HL-60 (cell line): Measurements from ENCODE around the gene MAP7.

ENCODE experiments used
- DNase-seq, 2 experiments: peaks; one replicate each; pipeline ENCODE4 v3.0.0-alpha.2; 2010 to 2020; ENCODE audit warnings: low read depth in 1 of 2, low spot score in 1 of 2
- H3K27ac ChIP-seq: fragments of 250-450 bp; sonication (Bioruptor Pico); replicated peaks from 2 replicates; pipeline ENCODE4 v1.5.1; 2020; ENCODE audit warnings: mild to moderate bottlenecking, moderate library complexity
- H3K27me3 ChIP-seq: fragments of 250-450 bp; sonication (Bioruptor Pico); 2 replicates; pipeline ENCODE4 v1.5.1; 2021; ENCODE audit warnings: mild to moderate bottlenecking, moderate library complexity; ENCODE audit not compliant: insufficient read depth, poor library complexity, severe bottlenecking
- H3K4me3 ChIP-seq: replicated peaks from 2 replicates; pipeline ENCODE4 v1.5.1; 2011; ENCODE audit warnings: mild to moderate bottlenecking, control low read depth, low read length; ENCODE audit not compliant: insufficient read depth
- GABPA ChIP-seq: IDR thresholded peaks from 2 replicates; pipeline ENCODE4 v1.6.1; 2012; ENCODE audit warnings: low read depth
- POLR2AphosphoS5 ChIP-seq: IDR thresholded peaks from 2 replicates; pipeline ENCODE4 v1.6.1; 2012; ENCODE audit warnings: low read depth
- SPI1 ChIP-seq: IDR thresholded peaks from 2 replicates; pipeline ENCODE4 v1.6.1; 2012; ENCODE audit warnings: low read depth, mild to moderate bottlenecking, borderline replicate concordance
- TF ChIP-seq, protein P1 (sequence below): IDR thresholded peaks from 2 replicates; pipeline ENCODE4 v1.6.1; 2012; ENCODE audit warnings: low read depth; ENCODE audit not compliant: insufficient replicate concordance
- TF ChIP-seq, protein P2 (sequence below): IDR thresholded peaks from one replicate; pipeline ENCODE4 v1.5.1; 2011; ENCODE audit warnings: low read length, control low read depth, inconsistent platforms; ENCODE audit not compliant: insufficient read depth

The MAP7 gene

GRCh38 chr6:136571065-136571464 is 20.8 kb upstream of the MAP7 start:
- no peak for DNase-seq
- Histone ChIP-seq H3K27me3 (no peaks in the 10 kb centered on the region), H3K4me3 (no peak overlapping the region), H3K27ac (no peak overlapping the region)
- TF ChIP-seq, protein P1, sequence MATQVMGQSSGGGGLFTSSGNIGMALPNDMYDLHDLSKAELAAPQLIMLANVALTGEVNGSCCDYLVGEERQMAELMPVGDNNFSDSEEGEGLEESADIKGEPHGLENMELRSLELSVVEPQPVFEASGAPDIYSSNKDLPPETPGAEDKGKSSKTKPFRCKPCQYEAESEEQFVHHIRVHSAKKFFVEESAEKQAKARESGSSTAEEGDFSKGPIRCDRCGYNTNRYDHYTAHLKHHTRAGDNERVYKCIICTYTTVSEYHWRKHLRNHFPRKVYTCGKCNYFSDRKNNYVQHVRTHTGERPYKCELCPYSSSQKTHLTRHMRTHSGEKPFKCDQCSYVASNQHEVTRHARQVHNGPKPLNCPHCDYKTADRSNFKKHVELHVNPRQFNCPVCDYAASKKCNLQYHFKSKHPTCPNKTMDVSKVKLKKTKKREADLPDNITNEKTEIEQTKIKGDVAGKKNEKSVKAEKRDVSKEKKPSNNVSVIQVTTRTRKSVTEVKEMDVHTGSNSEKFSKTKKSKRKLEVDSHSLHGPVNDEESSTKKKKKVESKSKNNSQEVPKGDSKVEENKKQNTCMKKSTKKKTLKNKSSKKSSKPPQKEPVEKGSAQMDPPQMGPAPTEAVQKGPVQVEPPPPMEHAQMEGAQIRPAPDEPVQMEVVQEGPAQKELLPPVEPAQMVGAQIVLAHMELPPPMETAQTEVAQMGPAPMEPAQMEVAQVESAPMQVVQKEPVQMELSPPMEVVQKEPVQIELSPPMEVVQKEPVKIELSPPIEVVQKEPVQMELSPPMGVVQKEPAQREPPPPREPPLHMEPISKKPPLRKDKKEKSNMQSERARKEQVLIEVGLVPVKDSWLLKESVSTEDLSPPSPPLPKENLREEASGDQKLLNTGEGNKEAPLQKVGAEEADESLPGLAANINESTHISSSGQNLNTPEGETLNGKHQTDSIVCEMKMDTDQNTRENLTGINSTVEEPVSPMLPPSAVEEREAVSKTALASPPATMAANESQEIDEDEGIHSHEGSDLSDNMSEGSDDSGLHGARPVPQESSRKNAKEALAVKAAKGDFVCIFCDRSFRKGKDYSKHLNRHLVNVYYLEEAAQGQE, result no peak
- TF ChIP-seq SPI1, result no peak
- TF ChIP-seq POLR2AphosphoS5, result no peak
- TF ChIP-seq, protein P2, sequence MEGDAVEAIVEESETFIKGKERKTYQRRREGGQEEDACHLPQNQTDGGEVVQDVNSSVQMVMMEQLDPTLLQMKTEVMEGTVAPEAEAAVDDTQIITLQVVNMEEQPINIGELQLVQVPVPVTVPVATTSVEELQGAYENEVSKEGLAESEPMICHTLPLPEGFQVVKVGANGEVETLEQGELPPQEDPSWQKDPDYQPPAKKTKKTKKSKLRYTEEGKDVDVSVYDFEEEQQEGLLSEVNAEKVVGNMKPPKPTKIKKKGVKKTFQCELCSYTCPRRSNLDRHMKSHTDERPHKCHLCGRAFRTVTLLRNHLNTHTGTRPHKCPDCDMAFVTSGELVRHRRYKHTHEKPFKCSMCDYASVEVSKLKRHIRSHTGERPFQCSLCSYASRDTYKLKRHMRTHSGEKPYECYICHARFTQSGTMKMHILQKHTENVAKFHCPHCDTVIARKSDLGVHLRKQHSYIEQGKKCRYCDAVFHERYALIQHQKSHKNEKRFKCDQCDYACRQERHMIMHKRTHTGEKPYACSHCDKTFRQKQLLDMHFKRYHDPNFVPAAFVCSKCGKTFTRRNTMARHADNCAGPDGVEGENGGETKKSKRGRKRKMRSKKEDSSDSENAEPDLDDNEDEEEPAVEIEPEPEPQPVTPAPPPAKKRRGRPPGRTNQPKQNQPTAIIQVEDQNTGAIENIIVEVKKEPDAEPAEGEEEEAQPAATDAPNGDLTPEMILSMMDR, result no peak
- TF ChIP-seq GABPA, result no peak

DNA sequence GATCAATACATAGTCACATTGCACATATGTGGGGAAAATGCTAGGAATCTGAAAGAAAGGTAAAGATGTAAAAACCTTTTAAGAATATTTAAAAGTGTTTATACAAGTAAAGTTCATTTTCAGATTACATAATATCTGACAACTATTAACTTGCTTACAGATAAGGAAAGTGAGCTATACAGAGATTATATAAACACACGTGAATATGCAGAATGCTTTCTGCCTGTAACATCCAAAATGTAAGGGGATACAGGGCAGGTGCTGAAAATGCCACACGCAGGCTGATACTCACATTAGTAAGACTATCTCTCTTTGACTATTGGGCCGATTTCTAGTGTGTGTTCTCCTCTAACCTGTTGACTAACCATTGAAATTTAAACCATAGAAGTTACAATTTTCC is 17.9 kb upstream of the MAP7 start:
- no peak overlapping the region for H3K4me3 ChIP-seq
- H3K27me3 ChIP-seq, result no peaks in the 10 kb centered on the region
- no peak for DNase-seq
- no peak overlapping the region for H3K27ac ChIP-seq
- TF ChIP-seq GABPA (no peak), SPI1 (no peak), POLR2AphosphoS5 (no peak)
- TF ChIP-seq, protein P2, result no peak
- TF ChIP-seq, protein P1, result no peak

DNA sequence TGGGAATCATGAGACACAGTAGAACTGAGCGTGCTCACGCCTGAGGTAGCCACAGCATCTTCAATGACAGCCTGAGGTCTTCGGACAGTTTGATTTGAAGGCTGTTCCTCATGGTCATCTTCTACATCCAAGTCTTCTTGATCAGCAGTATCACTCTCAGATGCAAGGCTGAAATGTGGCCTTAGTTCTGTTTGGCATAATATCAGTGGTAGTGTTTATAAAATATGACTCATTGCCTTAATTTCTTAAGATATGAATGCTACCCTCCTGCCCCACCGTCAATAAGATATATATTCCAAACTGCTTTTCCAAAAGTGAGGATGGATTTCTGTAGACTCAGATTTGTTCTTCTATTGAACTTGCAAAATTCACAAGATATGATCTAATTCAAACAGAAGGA is 17.5 kb upstream of the MAP7 start:
- no peak for DNase-seq
- Histone ChIP-seq H3K27ac (no peak overlapping the region), H3K4me3 (no peak overlapping the region), H3K27me3 (no peaks in the 10 kb centered on the region)
- TF ChIP-seq GABPA, result no peak
- TF ChIP-seq, protein P2, result no peak

DNA sequence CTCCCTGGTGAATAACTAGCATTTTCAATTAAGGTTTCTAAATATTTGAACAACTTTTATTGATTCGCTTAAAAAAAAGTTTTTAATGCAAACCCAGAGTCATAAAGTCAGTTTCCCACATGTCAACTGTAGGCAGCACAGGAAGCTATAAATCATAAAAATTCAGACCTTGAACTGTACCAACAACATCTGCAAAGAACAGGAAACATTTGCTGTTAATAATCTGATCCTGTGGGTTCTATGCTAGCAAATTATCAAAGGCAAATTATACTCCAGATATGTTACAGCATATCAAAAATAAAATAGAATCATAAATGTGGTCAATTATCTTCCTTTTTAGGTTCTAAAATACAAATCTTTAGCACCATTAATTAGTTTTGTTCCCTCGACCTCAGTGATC is 16.6 kb upstream of the MAP7 start:
- no peak for TF ChIP-seq GABPA
- no peak for TF ChIP-seq SPI1
- TF ChIP-seq, protein P2, result no peak
- TF ChIP-seq, protein P1, result no peak
- TF ChIP-seq POLR2AphosphoS5, result no peak
- no peak for DNase-seq
- Histone ChIP-seq H3K27me3 (no peaks in the 10 kb centered on the region), H3K4me3 (no peak overlapping the region), H3K27ac (no peak overlapping the region)
